HUES48 (cell line): ENCODE data around the gene IL11RA.

Source experiments
- H3K27ac ChIP-seq: one replicate; pipeline ENCODE4 v1.7.0; 2013; ENCODE audit warnings: low read depth, low read length, inconsistent platforms
- H3K27me3 ChIP-seq: 2 replicates; pipeline ENCODE4 v1.6.1; 2013; ENCODE audit warnings: mild to moderate bottlenecking, low read length; ENCODE audit not compliant: control insufficient read depth, insufficient read depth
- H3K36me3 ChIP-seq: 2 replicates; pipeline ENCODE4 v1.6.1; 2013; ENCODE audit warnings: low read length; ENCODE audit not compliant: control insufficient read depth, insufficient read depth
- H3K4me1 ChIP-seq: 2 replicates; pipeline ENCODE4 v1.6.1; 2013; ENCODE audit warnings: mild to moderate bottlenecking, low read length; ENCODE audit not compliant: control insufficient read depth, insufficient read depth
- H3K4me3 ChIP-seq: 2 replicates; pipeline ENCODE4 v1.5.1; 2013; ENCODE audit warnings: mild to moderate bottlenecking, low read depth, low read length
- H3K9ac ChIP-seq: 2 replicates; pipeline ENCODE4 v1.6.1; 2013; ENCODE audit warnings: mild to moderate bottlenecking, low read depth, low read length, moderate library complexity
- H3K9me3 ChIP-seq: 2 replicates; pipeline ENCODE4 v1.6.1; 2013; ENCODE audit warnings: low read length; ENCODE audit not compliant: control insufficient read depth, insufficient read depth

The IL11RA gene

GRCh38 chr9:34688329-34689115 lies 36.5 kb downstream of the IL11RA start:
- H3K27ac ChIP-seq = no peak overlapping the region
- H3K27me3 ChIP-seq = no peaks in the 10 kb centered on the region

GRCh38 chr9:34689116-34689470 lies 37.1 kb downstream of the IL11RA start:
- no peaks in the 10 kb centered on the region for H3K36me3 ChIP-seq
- no peak overlapping the region for H3K9ac ChIP-seq
- H3K4me1 ChIP-seq = peaks cover 8% of the 10 kb centered on the region; the same call in 1 of the 2 replicates
- H3K27ac ChIP-seq = no peak overlapping the region
- H3K4me3 ChIP-seq = no peak overlapping the region
- no peaks in the 10 kb centered on the region for H3K9me3 ChIP-seq
- no peaks in the 10 kb centered on the region for H3K27me3 ChIP-seq

More at GRCh38 chr9:34688329-34689115, 36.5 kb downstream of the IL11RA start:
- Histone ChIP-seq H3K9ac (no peak overlapping the region), H3K4me3 (no peak overlapping the region), H3K36me3 (no peaks in the 10 kb centered on the region), H3K9me3 (no peaks in the 10 kb centered on the region), H3K4me1 (peaks cover 8% of the 10 kb centered on the region; the same call in 1 of the 2 replicates)

GRCh38 chr9:34689512-34689911 lies 37.5 kb downstream of the IL11RA start:
- Histone ChIP-seq H3K9ac (no peak overlapping the region), H3K36me3 (no peaks in the 10 kb centered on the region), H3K4me3 (no peak overlapping the region), H3K9me3 (no peaks in the 10 kb centered on the region), H3K4me1 (peaks cover 8% of the 10 kb centered on the region; the same call in 1 of the 2 replicates), H3K27ac (no peak overlapping the region), H3K27me3 (no peaks in the 10 kb centered on the region)

DNA sequence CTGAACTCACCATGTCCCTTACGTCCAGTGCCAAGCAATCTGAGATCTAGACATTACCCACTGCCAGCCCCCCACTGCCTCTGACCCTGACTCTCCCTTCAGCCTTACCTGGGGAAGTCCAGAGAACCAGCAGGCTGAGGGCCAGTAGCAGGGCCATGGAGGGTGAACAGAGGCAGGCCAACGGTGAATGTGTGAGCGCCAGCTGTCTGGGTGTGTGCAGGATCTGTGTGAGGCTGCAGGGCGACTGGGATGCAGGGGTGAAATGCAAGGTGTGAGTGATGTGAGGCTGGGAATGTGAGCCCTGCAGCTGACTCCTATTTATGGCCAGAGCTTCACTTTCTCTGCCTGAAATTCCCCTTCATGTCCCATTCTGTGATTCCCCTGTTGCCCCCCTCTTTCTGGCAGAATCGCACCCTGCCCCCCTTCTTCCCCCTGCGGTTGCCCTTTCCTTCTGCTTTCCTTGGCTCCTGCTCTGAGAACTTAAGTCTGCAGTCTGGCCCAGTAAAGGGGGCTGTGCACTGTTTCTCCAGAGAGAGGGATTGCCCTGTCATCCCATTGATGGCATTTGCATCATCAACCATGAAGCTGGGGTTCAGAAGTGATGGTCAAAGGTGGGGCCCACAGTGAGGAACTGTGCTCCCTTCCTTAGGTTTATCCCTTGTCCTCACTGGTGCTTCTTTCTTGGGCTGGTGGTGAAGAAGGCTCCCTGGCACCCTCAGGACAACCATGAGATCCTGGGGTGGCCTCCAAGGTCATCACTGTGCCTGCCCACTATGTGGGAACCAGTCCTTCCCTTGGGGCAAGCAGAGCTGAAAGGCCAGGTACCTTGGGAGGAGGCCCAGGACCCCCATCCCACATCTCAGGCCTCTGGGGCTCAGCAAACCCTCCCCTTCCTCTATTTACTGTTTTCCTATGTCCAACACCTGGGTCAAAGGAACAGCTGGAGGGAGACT lies 39.3 kb downstream of the IL11RA start, which contains the start of gene CCL19:
TSS of gene CCL19 (minus strand) at position 294 of the 953 bp plus-strand sequence. CDS start at position 157, 137 bp downstream.
- Histone ChIP-seq H3K4me3 (no peak within 1 kb of the TSS), H3K4me1 (peaks cover 8% of the 10 kb centered on the region; the same call in 1 of the 2 replicates), H3K27ac (no peak within 1 kb of the TSS), H3K27me3 (no peaks in the 10 kb centered on the region), H3K9ac (no peak within 1 kb of the TSS), H3K9me3 (no peaks in the 10 kb centered on the region), H3K36me3 (no peaks in the 10 kb centered on the region)

DNA sequence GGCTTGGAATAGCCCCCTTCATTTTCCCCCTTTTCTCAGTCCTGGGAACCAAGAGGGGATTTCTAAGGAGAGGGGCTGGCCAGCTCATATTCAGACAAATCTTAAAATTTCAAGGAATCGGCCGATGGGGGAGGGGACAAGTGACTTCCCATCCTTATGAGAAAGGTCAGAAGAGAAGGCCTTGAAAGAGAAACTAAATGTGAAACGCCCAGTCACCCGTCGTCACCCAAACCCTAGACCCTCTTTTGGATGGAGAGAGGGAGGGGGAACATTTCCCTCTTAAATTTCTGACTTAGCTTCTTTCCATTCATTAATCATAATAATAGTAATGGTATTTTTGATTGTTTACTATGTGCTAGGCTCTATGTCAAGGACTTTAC lies 39.9 kb downstream of the IL11RA start:
- H3K9me3 ChIP-seq = no peaks in the 10 kb centered on the region
- H3K27me3 ChIP-seq = no peaks in the 10 kb centered on the region
- H3K27ac ChIP-seq = no peak overlapping the region
- H3K4me3 ChIP-seq = no peak overlapping the region
- no peak overlapping the region for H3K9ac ChIP-seq
- H3K36me3 ChIP-seq = no peaks in the 10 kb centered on the region
- peaks cover 7% of the 10 kb centered on the region; the same call in 1 of the 2 replicates for H3K4me1 ChIP-seq

DNA sequence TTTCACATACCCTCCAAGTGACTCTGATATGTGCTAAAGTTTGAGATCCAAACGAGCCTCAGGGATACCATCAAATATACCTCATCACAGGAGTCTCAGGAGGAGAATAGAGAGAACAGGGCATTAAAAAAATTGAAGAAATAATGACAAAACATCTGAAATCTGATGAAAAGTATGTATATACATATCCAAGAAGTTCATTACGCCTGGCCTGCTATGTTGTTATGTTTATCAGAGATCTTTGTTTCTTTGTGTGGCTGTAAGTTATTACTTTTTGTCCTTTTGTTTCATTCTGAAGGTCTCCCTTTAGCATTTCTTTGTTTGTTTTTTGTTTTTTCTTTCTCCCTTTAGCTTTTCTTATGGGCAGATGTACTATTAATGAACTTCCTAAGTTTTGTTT lies 41.6 kb downstream of the IL11RA start:
- Histone ChIP-seq H3K27me3 (no peaks in the 10 kb centered on the region), H3K4me1 (no peaks in the 10 kb centered on the region), H3K36me3 (no peaks in the 10 kb centered on the region), H3K4me3 (no peak overlapping the region), H3K9ac (no peak overlapping the region), H3K9me3 (no peaks in the 10 kb centered on the region), H3K27ac (no peak overlapping the region)

- H3K27me3 ChIP-seq = peaks cover 12% of the 10 kb centered on the region
- H3K36me3 ChIP-seq = no peaks in the 10 kb centered on the region
- no peak overlapping the region for H3K4me3 ChIP-seq
- H3K9me3 ChIP-seq = no peaks in the 10 kb centered on the region
- no peak overlapping the region for H3K27ac ChIP-seq
- H3K9ac ChIP-seq = no peak overlapping the region
- no peaks in the 10 kb centered on the region for H3K4me1 ChIP-seq
Measured at GRCh38 chr9:34694811-34695210, 42.8 kb downstream of the IL11RA start.

- H3K27ac ChIP-seq = no peak overlapping the region
- peaks cover 3% of the 10 kb centered on the region; the same call in 1 of the 2 replicates for H3K4me1 ChIP-seq
- H3K27me3 ChIP-seq = peaks cover 31% of the 10 kb centered on the region
- no peaks in the 10 kb centered on the region for H3K36me3 ChIP-seq
- H3K9me3 ChIP-seq = no peaks in the 10 kb centered on the region
- H3K9ac ChIP-seq = no peak overlapping the region
- H3K4me3 ChIP-seq = peak overlapping the region; percentile 65
Measured at GRCh38 chr9:34701023-34701768, 49.2 kb downstream of the IL11RA start.

DNA sequence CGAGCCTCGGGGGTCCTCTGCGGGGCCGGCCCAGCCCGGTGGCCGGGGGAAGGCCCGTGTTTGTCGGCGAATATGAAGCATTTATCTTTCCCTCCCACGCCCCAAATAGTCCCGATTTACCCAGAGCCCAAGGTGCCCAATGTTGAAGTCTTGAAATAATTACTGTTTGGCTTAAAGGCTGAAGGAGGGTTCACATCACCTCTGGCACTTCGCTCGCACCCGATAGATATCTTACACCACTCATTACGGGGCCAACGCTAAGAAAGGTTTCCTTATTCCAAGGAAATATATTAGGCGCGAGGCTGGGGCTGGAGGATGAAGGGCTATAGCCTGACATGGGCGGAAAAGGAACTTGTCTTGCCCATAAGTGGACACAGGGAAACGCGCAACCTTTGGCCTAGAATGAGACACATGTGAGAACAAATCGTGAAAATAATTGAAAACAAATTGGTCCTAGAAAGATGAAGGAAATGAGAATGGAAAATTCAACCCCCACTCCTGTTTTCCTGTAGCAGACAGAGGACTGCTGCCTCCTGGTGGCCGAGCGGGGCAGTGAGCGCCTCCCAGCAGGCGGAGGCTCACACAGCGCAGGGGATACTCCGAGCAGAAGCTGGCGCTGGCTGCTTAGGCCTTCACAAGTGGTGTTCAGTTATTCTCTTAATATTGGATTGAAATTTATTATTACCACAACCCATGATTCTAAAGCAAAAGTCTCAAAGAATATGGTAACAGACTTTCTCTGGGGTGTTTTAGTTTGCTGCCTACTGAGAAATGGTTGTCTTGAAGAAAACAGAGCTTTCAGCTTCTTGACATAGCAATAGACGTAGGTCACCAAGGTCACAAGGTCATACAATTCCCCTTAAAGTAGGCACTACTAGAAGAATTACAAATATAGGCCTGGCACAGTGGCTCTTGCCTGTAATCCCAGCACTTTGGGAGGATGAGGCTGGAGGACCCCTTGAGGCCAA lies 50.1 kb downstream of the IL11RA start:
- H3K9ac ChIP-seq = no peak overlapping the region
- no peaks in the 10 kb centered on the region for H3K9me3 ChIP-seq
- no peaks in the 10 kb centered on the region for H3K36me3 ChIP-seq
- H3K4me1 ChIP-seq = peaks cover 3% of the 10 kb centered on the region; the same call in 1 of the 2 replicates
- no peak overlapping the region for H3K27ac ChIP-seq
- peak overlapping the region; percentile 65 for H3K4me3 ChIP-seq
- H3K27me3 ChIP-seq = peaks cover 31% of the 10 kb centered on the region

- Histone ChIP-seq H3K9ac (no peak overlapping the region), H3K27ac (no peak overlapping the region), H3K4me1 (no peaks in the 10 kb centered on the region), H3K9me3 (no peaks in the 10 kb centered on the region), H3K27me3 (no peaks in the 10 kb centered on the region), H3K36me3 (no peaks in the 10 kb centered on the region), H3K4me3 (no peak overlapping the region)
Measured at GRCh38 chr9:34707130-34707529, 55.1 kb downstream of the IL11RA start.
